ENCODE measurements around the gene EIF2S2. TPM values are rescaled to one million over a fixed set of nuclear protein-coding genes. Genes with fewer than 3 reads are reported as not detected.

Gene EIF2S2
- total RNA-seq, 4 donors from 2014 or later, result 39.0 to 79.3 (median 64.4) TPM

GRCh38 chr20:34040300-34040995 lies 71.6 kb downstream of the EIF2S2 start:
- peaks cover 0 to 10% (median 0%) of the 10 kb centered on the region in 3 donors for H3K36me3 ChIP-seq
- TF ChIP-seq CTCF (IDR thresholded peaks at IDR 0.05), result no peak
- no peaks in the 10 kb centered on the region for H3K9me3 ChIP-seq
- no peak for DNase-seq
- 72 to 80% methylated on average over 8 to 9 of the region's 9 CpGs for WGBS, 2 donors
- H3K27ac ChIP-seq, result no peak overlapping the region
- peaks cover 4 to 91% (median 13%) of the 10 kb centered on the region in 3 donors for H3K4me1 ChIP-seq
- intact Hi-C loops (cut with DNase I), result no loop called here
- H3K4me3 ChIP-seq, result no peak overlapping the region
- no peaks in the 10 kb centered on the region for H3K27me3 ChIP-seq

Small RNA genes within 50 kb of the gene (small RNA-seq; reads per million reads assigned to genes)
- 0 reads per million in 4 donors for gene MIR4755

Other genes starting within 250 kb of the EIF2S2 start
- gene RALY, start 118.3 kb downstream of the EIF2S2 start, total RNA-seq, result 100 to 1,000 TPM in 2 of 4 donors, 10 to 100 TPM in 2; 70.3 to 100 (median 88.2) TPM
- gene ASIP, start 129.2 kb upstream of the EIF2S2 start, total RNA-seq, result not detected
- 100 to 1,000 TPM in 3 of 4 donors, 10 to 100 TPM in 1; 99.0 to 146 (median 137) TPM for gene AHCY, start 191.1 kb upstream of the EIF2S2 start, total RNA-seq